ENCODE data around the gene FANCC. TPM values are rescaled to one million over a fixed set of nuclear protein-coding genes. Genes with fewer than 3 reads are reported as not detected.
A peak's percentile ranks its signal among the peaks of the same experiment; 100 is the strongest.

FANCC gene
- total and polyA plus RNA-seq, 2 of the 13 experiments (the other 11 are each of a cell fraction or from before 2014, with no cell fraction given): 7.4 to 8.6 TPM

- TF ChIP-seq ZNF609 (CRISPR knock-in tag; IDR thresholded peaks at IDR 0.05; ENCODE audit: borderline replicate concordance) (no peak), FOXA3 (CRISPR knock-in tag; IDR thresholded peaks at IDR 0.05) (peak; percentile 48; the same call in 1 of the 2 replicates), GZF1 (CRISPR knock-in tag; IDR thresholded peaks at IDR 0.05) (no peak), ZNF20 (CRISPR knock-in tag; IDR thresholded peaks at IDR 0.05) (no peak), ZFP1 (CRISPR knock-in tag; IDR thresholded peaks at IDR 0.05) (no peak), ADNP (CRISPR knock-in tag; IDR thresholded peaks at IDR 0.05) (no peak), SMC3 (IDR thresholded peaks at IDR 0.05; ENCODE audit: low read length) (no peak)
- TF ChIP-seq, protein P1, sequence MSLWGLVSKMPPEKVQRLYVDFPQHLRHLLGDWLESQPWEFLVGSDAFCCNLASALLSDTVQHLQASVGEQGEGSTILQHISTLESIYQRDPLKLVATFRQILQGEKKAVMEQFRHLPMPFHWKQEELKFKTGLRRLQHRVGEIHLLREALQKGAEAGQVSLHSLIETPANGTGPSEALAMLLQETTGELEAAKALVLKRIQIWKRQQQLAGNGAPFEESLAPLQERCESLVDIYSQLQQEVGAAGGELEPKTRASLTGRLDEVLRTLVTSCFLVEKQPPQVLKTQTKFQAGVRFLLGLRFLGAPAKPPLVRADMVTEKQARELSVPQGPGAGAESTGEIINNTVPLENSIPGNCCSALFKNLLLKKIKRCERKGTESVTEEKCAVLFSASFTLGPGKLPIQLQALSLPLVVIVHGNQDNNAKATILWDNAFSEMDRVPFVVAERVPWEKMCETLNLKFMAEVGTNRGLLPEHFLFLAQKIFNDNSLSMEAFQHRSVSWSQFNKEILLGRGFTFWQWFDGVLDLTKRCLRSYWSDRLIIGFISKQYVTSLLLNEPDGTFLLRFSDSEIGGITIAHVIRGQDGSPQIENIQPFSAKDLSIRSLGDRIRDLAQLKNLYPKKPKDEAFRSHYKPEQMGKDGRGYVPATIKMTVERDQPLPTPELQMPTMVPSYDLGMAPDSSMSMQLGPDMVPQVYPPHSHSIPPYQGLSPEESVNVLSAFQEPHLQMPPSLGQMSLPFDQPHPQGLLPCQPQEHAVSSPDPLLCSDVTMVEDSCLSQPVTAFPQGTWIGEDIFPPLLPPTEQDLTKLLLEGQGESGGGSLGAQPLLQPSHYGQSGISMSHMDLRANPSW (CRISPR knock-in tag; IDR thresholded peaks at IDR 0.05; ENCODE audit: borderline replicate concordance): no peak
- TF ChIP-seq, protein P2, sequence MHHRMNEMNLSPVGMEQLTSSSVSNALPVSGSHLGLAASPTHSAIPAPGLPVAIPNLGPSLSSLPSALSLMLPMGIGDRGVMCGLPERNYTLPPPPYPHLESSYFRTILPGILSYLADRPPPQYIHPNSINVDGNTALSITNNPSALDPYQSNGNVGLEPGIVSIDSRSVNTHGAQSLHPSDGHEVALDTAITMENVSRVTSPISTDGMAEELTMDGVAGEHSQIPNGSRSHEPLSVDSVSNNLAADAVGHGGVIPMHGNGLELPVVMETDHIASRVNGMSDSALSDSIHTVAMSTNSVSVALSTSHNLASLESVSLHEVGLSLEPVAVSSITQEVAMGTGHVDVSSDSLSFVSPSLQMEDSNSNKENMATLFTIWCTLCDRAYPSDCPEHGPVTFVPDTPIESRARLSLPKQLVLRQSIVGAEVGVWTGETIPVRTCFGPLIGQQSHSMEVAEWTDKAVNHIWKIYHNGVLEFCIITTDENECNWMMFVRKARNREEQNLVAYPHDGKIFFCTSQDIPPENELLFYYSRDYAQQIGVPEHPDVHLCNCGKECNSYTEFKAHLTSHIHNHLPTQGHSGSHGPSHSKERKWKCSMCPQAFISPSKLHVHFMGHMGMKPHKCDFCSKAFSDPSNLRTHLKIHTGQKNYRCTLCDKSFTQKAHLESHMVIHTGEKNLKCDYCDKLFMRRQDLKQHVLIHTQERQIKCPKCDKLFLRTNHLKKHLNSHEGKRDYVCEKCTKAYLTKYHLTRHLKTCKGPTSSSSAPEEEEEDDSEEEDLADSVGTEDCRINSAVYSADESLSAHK (CRISPR knock-in tag; IDR thresholded peaks at IDR 0.05; ENCODE audit: borderline replicate concordance): no peak
Measured at GRCh38 chr9:95189251-95190098, 128.0 kb downstream of the FANCC start (continued).
